HG02938 (cell line): Measurements from ENCODE around the gene TDRD10.
"Not testable (repeated sequence)": the region's sequence is repeated elsewhere in the genome, so short reads cannot be mapped to it uniquely, and the experiment has no call there.

Source experiments
- ATAC-seq: cut with Tn5 transposase; IDR thresholded peaks from one replicate; pipeline ENCODE4 v1.9.1; 2021; ENCODE audit warnings: mild to moderate bottlenecking, moderate library complexity; ENCODE audit not compliant: unreplicated experiment

TDRD10 gene

GRCh38 chr1:154512760-154513159 is 10.7 kb downstream of the TDRD10 start:
- no peak for ATAC-seq

GRCh38 chr1:154514066-154514553 is 12.1 kb downstream of the TDRD10 start:
- no peak for ATAC-seq

GRCh38 chr1:154517661-154518060 is 15.6 kb downstream of the TDRD10 start:
- ATAC-seq = no peak

GRCh38 chr1:154519591-154519991 is 17.6 kb downstream of the TDRD10 start:
- no peak for ATAC-seq

- no peak for ATAC-seq
Measured at GRCh38 chr1:154520333-154520732, 18.3 kb downstream of the TDRD10 start.

- no peak for ATAC-seq
Measured at GRCh38 chr1:154521695-154522094, 19.7 kb downstream of the TDRD10 start.

- ATAC-seq = no peak
Measured at GRCh38 chr1:154524881-154525280, 22.9 kb downstream of the TDRD10 start.

- ATAC-seq = no peak
Measured at GRCh38 chr1:154527192-154527591, 25.2 kb downstream of the TDRD10 start.

GRCh38 chr1:154529308-154529707 is 27.3 kb downstream of the TDRD10 start:
- no peak for ATAC-seq

- not testable (repeated sequence) for ATAC-seq
Measured at GRCh38 chr1:154531950-154532349, 29.9 kb downstream of the TDRD10 start.

- no peak for ATAC-seq
Measured at GRCh38 chr1:154533952-154534844, 32.2 kb downstream of the TDRD10 start.

GRCh38 chr1:154536570-154536969 is 34.6 kb downstream of the TDRD10 start:
- ATAC-seq = no peak

- no peak for ATAC-seq
Measured at GRCh38 chr1:154539486-154540483, 37.8 kb downstream of the TDRD10 start.

GRCh38 chr1:154541231-154541630 is 39.2 kb downstream of the TDRD10 start:
- no peak for ATAC-seq

- ATAC-seq = no peak
Measured at GRCh38 chr1:154546264-154547063, 44.4 kb downstream of the TDRD10 start.

- no peak for ATAC-seq
Measured at GRCh38 chr1:154547105-154547732, 45.2 kb downstream of the TDRD10 start.

GRCh38 chr1:154548028-154548427 is 46.0 kb downstream of the TDRD10 start:
- ATAC-seq = no peak

- ATAC-seq = no peak
Measured at GRCh38 chr1:154549202-154549770, 47.3 kb downstream of the TDRD10 start.

- ATAC-seq = no peak
Measured at GRCh38 chr1:154550070-154550469, 48.1 kb downstream of the TDRD10 start.

- ATAC-seq = no peak
Measured at GRCh38 chr1:154550657-154551056, 48.6 kb downstream of the TDRD10 start.
